ENCODE results near the gene MRPS18C. TPM values are rescaled to one million over a fixed set of nuclear protein-coding genes. Genes with fewer than 3 reads are reported as not detected.

Gene MRPS18C
- total and polyA plus RNA-seq, 10 of the 15 experiments (the other 5 are each of a cell fraction or from before 2014, with no cell fraction given), result 38.0 to 283 (median 78.8) TPM

DNA sequence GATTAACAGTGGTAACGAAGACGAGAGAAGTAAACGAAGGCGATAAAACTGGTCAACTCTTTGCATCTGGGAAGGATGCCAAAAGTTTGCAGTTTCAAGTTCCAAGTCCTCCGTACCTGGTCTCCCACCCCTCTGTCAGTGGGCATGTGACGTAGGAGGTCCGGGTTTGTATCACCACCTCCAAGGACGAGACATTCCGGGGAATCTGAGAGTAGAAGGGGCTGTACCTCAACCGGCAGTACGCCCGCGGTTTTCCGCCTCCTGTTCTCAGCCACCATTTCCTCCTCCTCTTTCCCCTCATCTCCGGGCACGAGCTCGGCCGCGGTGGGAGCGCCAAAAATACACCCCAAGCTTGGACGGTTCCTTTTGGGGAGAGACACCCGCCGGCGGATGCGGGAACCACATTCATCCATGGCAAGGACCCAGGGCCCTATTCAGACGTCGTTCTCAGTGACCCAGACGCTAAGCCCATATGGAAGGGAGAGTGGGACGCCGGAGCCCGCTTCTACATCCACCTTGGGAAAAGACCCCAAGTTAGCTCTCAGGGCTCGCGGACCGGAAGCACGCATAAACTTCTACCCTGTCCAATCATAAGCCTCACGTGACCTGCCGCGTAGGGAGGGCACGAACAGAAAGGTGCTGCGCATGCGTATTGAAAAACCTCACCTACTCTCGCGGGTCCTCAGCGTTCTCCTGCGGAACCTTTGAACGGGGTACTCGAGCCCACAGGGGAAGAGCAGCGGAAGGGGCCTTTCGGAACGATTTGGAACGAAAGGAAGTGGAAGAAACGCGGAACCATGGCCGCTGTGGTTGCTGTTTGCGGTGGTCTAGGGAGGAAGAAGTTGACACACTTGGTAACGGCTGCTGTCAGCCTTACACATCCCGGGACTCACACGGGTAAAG, at the start of gene MRPS18C, which contains the start of gene HELQ (continued):
- TF ChIP-seq, protein P1, sequence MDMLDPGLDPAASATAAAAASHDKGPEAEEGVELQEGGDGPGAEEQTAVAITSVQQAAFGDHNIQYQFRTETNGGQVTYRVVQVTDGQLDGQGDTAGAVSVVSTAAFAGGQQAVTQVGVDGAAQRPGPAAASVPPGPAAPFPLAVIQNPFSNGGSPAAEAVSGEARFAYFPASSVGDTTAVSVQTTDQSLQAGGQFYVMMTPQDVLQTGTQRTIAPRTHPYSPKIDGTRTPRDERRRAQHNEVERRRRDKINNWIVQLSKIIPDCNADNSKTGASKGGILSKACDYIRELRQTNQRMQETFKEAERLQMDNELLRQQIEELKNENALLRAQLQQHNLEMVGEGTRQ (IDR thresholded peaks at IDR 0.05; ENCODE audit: borderline replicate concordance, low read depth, low read length), result peak; percentile 98
- TF ChIP-seq EZH2 (IDR thresholded peaks at IDR 0.05; ENCODE audit: borderline replicate concordance, control insufficient read depth, low read depth, low read length), result no peak
- TF ChIP-seq, protein P2, sequence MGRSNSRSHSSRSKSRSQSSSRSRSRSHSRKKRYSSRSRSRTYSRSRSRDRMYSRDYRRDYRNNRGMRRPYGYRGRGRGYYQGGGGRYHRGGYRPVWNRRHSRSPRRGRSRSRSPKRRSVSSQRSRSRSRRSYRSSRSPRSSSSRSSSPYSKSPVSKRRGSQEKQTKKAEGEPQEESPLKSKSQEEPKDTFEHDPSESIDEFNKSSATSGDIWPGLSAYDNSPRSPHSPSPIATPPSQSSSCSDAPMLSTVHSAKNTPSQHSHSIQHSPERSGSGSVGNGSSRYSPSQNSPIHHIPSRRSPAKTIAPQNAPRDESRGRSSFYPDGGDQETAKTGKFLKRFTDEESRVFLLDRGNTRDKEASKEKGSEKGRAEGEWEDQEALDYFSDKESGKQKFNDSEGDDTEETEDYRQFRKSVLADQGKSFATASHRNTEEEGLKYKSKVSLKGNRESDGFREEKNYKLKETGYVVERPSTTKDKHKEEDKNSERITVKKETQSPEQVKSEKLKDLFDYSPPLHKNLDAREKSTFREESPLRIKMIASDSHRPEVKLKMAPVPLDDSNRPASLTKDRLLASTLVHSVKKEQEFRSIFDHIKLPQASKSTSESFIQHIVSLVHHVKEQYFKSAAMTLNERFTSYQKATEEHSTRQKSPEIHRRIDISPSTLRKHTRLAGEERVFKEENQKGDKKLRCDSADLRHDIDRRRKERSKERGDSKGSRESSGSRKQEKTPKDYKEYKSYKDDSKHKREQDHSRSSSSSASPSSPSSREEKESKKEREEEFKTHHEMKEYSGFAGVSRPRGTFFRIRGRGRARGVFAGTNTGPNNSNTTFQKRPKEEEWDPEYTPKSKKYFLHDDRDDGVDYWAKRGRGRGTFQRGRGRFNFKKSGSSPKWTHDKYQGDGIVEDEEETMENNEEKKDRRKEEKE (IDR thresholded peaks at IDR 0.05), result no peak
- peak; percentile 91 for TF ChIP-seq IRF4 (IDR thresholded peaks at IDR 0.05; ENCODE audit: low read depth, low read length)
- TF ChIP-seq, protein P3, sequence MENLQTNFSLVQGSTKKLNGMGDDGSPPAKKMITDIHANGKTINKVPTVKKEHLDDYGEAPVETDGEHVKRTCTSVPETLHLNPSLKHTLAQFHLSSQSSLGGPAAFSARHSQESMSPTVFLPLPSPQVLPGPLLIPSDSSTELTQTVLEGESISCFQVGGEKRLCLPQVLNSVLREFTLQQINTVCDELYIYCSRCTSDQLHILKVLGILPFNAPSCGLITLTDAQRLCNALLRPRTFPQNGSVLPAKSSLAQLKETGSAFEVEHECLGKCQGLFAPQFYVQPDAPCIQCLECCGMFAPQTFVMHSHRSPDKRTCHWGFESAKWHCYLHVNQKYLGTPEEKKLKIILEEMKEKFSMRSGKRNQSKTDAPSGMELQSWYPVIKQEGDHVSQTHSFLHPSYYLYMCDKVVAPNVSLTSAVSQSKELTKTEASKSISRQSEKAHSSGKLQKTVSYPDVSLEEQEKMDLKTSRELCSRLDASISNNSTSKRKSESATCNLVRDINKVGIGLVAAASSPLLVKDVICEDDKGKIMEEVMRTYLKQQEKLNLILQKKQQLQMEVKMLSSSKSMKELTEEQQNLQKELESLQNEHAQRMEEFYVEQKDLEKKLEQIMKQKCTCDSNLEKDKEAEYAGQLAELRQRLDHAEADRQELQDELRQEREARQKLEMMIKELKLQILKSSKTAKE (IDR thresholded peaks at IDR 0.05; ENCODE audit: low read depth, poor library complexity, severe bottlenecking), result peak; percentile 25
- TF ChIP-seq, protein P4, sequence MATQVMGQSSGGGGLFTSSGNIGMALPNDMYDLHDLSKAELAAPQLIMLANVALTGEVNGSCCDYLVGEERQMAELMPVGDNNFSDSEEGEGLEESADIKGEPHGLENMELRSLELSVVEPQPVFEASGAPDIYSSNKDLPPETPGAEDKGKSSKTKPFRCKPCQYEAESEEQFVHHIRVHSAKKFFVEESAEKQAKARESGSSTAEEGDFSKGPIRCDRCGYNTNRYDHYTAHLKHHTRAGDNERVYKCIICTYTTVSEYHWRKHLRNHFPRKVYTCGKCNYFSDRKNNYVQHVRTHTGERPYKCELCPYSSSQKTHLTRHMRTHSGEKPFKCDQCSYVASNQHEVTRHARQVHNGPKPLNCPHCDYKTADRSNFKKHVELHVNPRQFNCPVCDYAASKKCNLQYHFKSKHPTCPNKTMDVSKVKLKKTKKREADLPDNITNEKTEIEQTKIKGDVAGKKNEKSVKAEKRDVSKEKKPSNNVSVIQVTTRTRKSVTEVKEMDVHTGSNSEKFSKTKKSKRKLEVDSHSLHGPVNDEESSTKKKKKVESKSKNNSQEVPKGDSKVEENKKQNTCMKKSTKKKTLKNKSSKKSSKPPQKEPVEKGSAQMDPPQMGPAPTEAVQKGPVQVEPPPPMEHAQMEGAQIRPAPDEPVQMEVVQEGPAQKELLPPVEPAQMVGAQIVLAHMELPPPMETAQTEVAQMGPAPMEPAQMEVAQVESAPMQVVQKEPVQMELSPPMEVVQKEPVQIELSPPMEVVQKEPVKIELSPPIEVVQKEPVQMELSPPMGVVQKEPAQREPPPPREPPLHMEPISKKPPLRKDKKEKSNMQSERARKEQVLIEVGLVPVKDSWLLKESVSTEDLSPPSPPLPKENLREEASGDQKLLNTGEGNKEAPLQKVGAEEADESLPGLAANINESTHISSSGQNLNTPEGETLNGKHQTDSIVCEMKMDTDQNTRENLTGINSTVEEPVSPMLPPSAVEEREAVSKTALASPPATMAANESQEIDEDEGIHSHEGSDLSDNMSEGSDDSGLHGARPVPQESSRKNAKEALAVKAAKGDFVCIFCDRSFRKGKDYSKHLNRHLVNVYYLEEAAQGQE (IDR thresholded peaks at IDR 0.05; ENCODE audit: low read depth, low read length), result no peak; the same call in 1 of the 2 replicates
- TF ChIP-seq RCOR1 (conservative IDR thresholded peaks at IDR 0.05; ENCODE audit: low read depth, low read length), result peak; percentile 96; the same call in 1 of the 2 replicates
- no peak for TF ChIP-seq CHD4 (IDR thresholded peaks at IDR 0.05)
- TF ChIP-seq SMARCA5 (IDR thresholded peaks at IDR 0.05), result 0 out of 2 replicates have a peak, but pooled peaks have one; percentile 52
- peak; percentile 81 for TF ChIP-seq LARP7 (IDR thresholded peaks at IDR 0.05)
- TF ChIP-seq, protein P5, sequence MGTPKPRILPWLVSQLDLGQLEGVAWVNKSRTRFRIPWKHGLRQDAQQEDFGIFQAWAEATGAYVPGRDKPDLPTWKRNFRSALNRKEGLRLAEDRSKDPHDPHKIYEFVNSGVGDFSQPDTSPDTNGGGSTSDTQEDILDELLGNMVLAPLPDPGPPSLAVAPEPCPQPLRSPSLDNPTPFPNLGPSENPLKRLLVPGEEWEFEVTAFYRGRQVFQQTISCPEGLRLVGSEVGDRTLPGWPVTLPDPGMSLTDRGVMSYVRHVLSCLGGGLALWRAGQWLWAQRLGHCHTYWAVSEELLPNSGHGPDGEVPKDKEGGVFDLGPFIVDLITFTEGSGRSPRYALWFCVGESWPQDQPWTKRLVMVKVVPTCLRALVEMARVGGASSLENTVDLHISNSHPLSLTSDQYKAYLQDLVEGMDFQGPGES (IDR thresholded peaks at IDR 0.05), result no peak
- TF ChIP-seq NRF1 (conservative IDR thresholded peaks at IDR 0.05; ENCODE audit: low read depth, low read length), result peak; percentile 96

All from GM12878 (cell line).